T-helper 2 cell (primary cell): ENCODE data around the gene MTURN.
"Not testable (repeated sequence)": the region's sequence is repeated elsewhere in the genome, so short reads cannot be mapped to it uniquely, and the experiment has no call there.

Source experiments
- DNase-seq, 5 experiments: peaks; one replicate each; pipeline versions ENCODE4 v3.0.0 to v3.0.0-alpha.2; 2012 to 2022

Gene MTURN

GRCh38 chr7:30181211-30181610 is 46.4 kb downstream of the MTURN start:
- DNase-seq, result no peak

- DNase-seq, result no peak
These were observed 47.1 kb downstream of the MTURN start for GRCh38 chr7:30181736-30182522.

GRCh38 chr7:30182814-30183213 is 48.0 kb downstream of the MTURN start:
- DNase-seq, result no peak

GRCh38 chr7:30183749-30184369 is 49.1 kb downstream of the MTURN start:
- no peak for DNase-seq

GRCh38 chr7:30184791-30185487 is 50.2 kb downstream of the MTURN start:
- no peak for DNase-seq

- no peak for DNase-seq
These were observed 50.7 kb downstream of the MTURN start for GRCh38 chr7:30185496-30185895.

- no peak for DNase-seq
These were observed 51.9 kb downstream of the MTURN start for GRCh38 chr7:30186725-30187124.

- DNase-seq, result no peak
These were observed 52.7 kb downstream of the MTURN start for GRCh38 chr7:30187513-30187912.

GRCh38 chr7:30188381-30188780 is 53.6 kb downstream of the MTURN start:
- not testable (repeated sequence) for DNase-seq

GRCh38 chr7:30188811-30189210 is 54.0 kb downstream of the MTURN start:
- DNase-seq, result no peak

GRCh38 chr7:30191809-30192208 is 57.0 kb downstream of the MTURN start:
- DNase-seq, result no peak

GRCh38 chr7:30193336-30193943 is 58.7 kb downstream of the MTURN start:
- no peak for DNase-seq

- DNase-seq, result no peak
These were observed 61.6 kb downstream of the MTURN start for GRCh38 chr7:30196408-30196807.

GRCh38 chr7:30197438-30197837 is 62.7 kb downstream of the MTURN start:
- no peak for DNase-seq

GRCh38 chr7:30199271-30199670 is 64.5 kb downstream of the MTURN start:
- DNase-seq, result no peak

GRCh38 chr7:30200591-30200990 is 65.8 kb downstream of the MTURN start:
- DNase-seq, result no peak

- DNase-seq, result no peak
These were observed 66.4 kb downstream of the MTURN start for GRCh38 chr7:30201161-30201666.

GRCh38 chr7:30201921-30202320 is 67.1 kb downstream of the MTURN start:
- DNase-seq, result no peak

- DNase-seq, result no peak
These were observed 67.9 kb downstream of the MTURN start for GRCh38 chr7:30202671-30203070.

- DNase-seq, result no peak
These were observed 71.7 kb downstream of the MTURN start for GRCh38 chr7:30206491-30206890.

- DNase-seq, result no peak
These were observed 72.2 kb downstream of the MTURN start for GRCh38 chr7:30206942-30207341.

GRCh38 chr7:30207376-30207775 is 72.6 kb downstream of the MTURN start:
- DNase-seq, result no peak

- no peak for DNase-seq
These were observed 75.2 kb downstream of the MTURN start for GRCh38 chr7:30209951-30210350.
